Activated CD4-positive, alpha-beta T cell treated with anti-CD3 and anti-CD28 coated beads, Interleukin-2, amount 50 U/mL, for 4 hours (primary cell): Measurements from ENCODE around the gene DENND2A.

Source experiments
- DNase-seq, 2 experiments: peaks; one replicate each; pipeline ENCODE4 v3.0.0-alpha.2; 2020

Gene DENND2A

GRCh38 chr7:140611641-140612040, 29.0 kb downstream of the DENND2A start:
- no peak for DNase-seq

- no peak for DNase-seq
These were observed 30.1 kb downstream of the DENND2A start for GRCh38 chr7:140610204-140611165.

- no peak for DNase-seq
These were observed 31.0 kb downstream of the DENND2A start for GRCh38 chr7:140609646-140610045.

- no peak for DNase-seq
These were observed 33.1 kb downstream of the DENND2A start for GRCh38 chr7:140607441-140607989.

- DNase-seq: no peak
These were observed 35.3 kb downstream of the DENND2A start for GRCh38 chr7:140605337-140605736.

- no peak for DNase-seq
These were observed 35.9 kb downstream of the DENND2A start for GRCh38 chr7:140604760-140605159.

GRCh38 chr7:140604076-140604475, 36.5 kb downstream of the DENND2A start:
- no peak for DNase-seq

- no peak for DNase-seq
These were observed 38.9 kb downstream of the DENND2A start for GRCh38 chr7:140601566-140602174.

GRCh38 chr7:140600341-140600740, 40.3 kb downstream of the DENND2A start:
- DNase-seq: no peak

- no peak for DNase-seq
These were observed 43.1 kb downstream of the DENND2A start for GRCh38 chr7:140597428-140597949.

GRCh38 chr7:140596519-140597427, 43.8 kb downstream of the DENND2A start:
- no peak for DNase-seq

- DNase-seq: no peak
These were observed 45.0 kb downstream of the DENND2A start for GRCh38 chr7:140595468-140596092.

- DNase-seq: no peak
These were observed 46.4 kb downstream of the DENND2A start for GRCh38 chr7:140594131-140594691.

GRCh38 chr7:140593672-140593982, 47.0 kb downstream of the DENND2A start:
- DNase-seq: no peak

GRCh38 chr7:140592964-140593671, 47.5 kb downstream of the DENND2A start:
- DNase-seq: no peak

- no peak for DNase-seq
These were observed 49.3 kb downstream of the DENND2A start for GRCh38 chr7:140591180-140591902.

GRCh38 chr7:140587243-140587642, 53.4 kb downstream of the DENND2A start:
- no peak for DNase-seq

GRCh38 chr7:140586516-140586915, 54.1 kb downstream of the DENND2A start:
- DNase-seq: no peak

- no peak for DNase-seq
These were observed 55.3 kb downstream of the DENND2A start for GRCh38 chr7:140585333-140585732.

GRCh38 chr7:140584195-140584851, 56.3 kb downstream of the DENND2A start:
- no peak for DNase-seq
